ENCODE measurements around the gene RPS10. TPM values are rescaled to one million over a fixed set of nuclear protein-coding genes. Genes with fewer than 3 reads are reported as not detected.
"Not testable (repeated sequence)": the region's sequence is repeated elsewhere in the genome, so short reads cannot be mapped to it uniquely, and the experiment has no call there.

Gene RPS10
- total and polyA plus RNA-seq, 7 experiments from 2014 or later: 1,466 to 3,151 (median 2,306) TPM

- CTCF ChIA-PET; H3K4me3 Mint-ChIP-seq; H3K27ac ChIP-seq (ENCODE audit: low read depth, low read length); H3K4me1 ChIP-seq (ENCODE audit: control insufficient read depth in 2 of 2, insufficient read depth in 2 of 2, low read length in 2 of 2); H3K36me3 ChIP-seq (ENCODE audit: control insufficient read depth in 2 of 3, insufficient read depth in 3 of 3, low read length in 3 of 3); POLR2A ChIA-PET; ATAC-seq; H3K27me3 ChIP-seq (ENCODE audit: control insufficient read depth in 2 of 2, insufficient read depth in 2 of 2, low read length in 2 of 2); H3K9me3 ChIP-seq (ENCODE audit: control insufficient read depth in 2 of 3, low read length in 3 of 3); H3K27me3 Mint-ChIP-seq; H3K27ac Mint-ChIP-seq; intact Hi-C loops (cut with micrococcal nuclease); DNase-seq; H3K4me3 ChIP-seq (ENCODE audit: low read length); H3K9me3 Mint-ChIP-seq: not testable (repeated sequence)
- peaks cover 0 to 13% (median 4%) of the 10 kb centered on the region in 5 donors for H3K36me3 Mint-ChIP-seq
- peaks cover 3 to 23% (median 18%) of the 10 kb centered on the region in 7 donors for H3K4me1 Mint-ChIP-seq
These were observed 48.3 kb downstream of the RPS10 start for GRCh38 chr6:34377571-34377970.

- H3K4me1 ChIP-seq (ENCODE audit: control insufficient read depth in 2 of 2, insufficient read depth in 2 of 2, low read length in 2 of 2): no peaks in the 10 kb centered on the region
- H3K36me3 Mint-ChIP-seq: peaks cover 0 to 17% (median 8%) of the 10 kb centered on the region in 5 donors
- CTCF ChIA-PET: no interaction called here
- no peaks in the 10 kb centered on the region for H3K9me3 Mint-ChIP-seq
- H3K4me1 Mint-ChIP-seq: peaks cover 3 to 26% (median 19%) of the 10 kb centered on the region in 7 donors
- DNase-seq (no peak), ATAC-seq (no peak)
- no peaks in the 10 kb centered on the region for H3K9me3 ChIP-seq (ENCODE audit: control insufficient read depth in 2 of 3, low read length in 3 of 3)
- no peaks in the 10 kb centered on the region for H3K27me3 Mint-ChIP-seq
- H3K36me3 ChIP-seq (ENCODE audit: control insufficient read depth in 2 of 3, insufficient read depth in 3 of 3, low read length in 3 of 3): no peaks in the 10 kb centered on the region
- no peak overlapping the region for H3K27ac ChIP-seq (ENCODE audit: low read depth, low read length)
- POLR2A ChIA-PET: no interaction called here
- no peak overlapping the region for H3K27ac Mint-ChIP-seq
- H3K4me3 ChIP-seq (ENCODE audit: low read length): no peak overlapping the region
- H3K27me3 ChIP-seq (ENCODE audit: control insufficient read depth in 2 of 2, insufficient read depth in 2 of 2, low read length in 2 of 2): no peaks in the 10 kb centered on the region
- H3K4me3 Mint-ChIP-seq: no peak overlapping the region
- intact Hi-C loops (cut with micrococcal nuclease): no loop called here
These were observed 50.0 kb downstream of the RPS10 start for GRCh38 chr6:34375833-34376232.

GRCh38 chr6:34374508-34374907, 51.4 kb downstream of the RPS10 start:
- H3K27me3 Mint-ChIP-seq: no peaks in the 10 kb centered on the region
- peaks cover 7 to 30% (median 23%) of the 10 kb centered on the region in 7 donors for H3K4me1 Mint-ChIP-seq
- Histone ChIP-seq H3K27me3 (ENCODE audit: control insufficient read depth in 2 of 2, insufficient read depth in 2 of 2, low read length in 2 of 2) (no peaks in the 10 kb centered on the region), H3K4me1 (ENCODE audit: control insufficient read depth in 2 of 2, insufficient read depth in 2 of 2, low read length in 2 of 2) (no peaks in the 10 kb centered on the region), H3K4me3 (ENCODE audit: low read length) (no peak overlapping the region), H3K36me3 (ENCODE audit: control insufficient read depth in 2 of 3, insufficient read depth in 3 of 3, low read length in 3 of 3) (no peaks in the 10 kb centered on the region), H3K9me3 (ENCODE audit: control insufficient read depth in 2 of 3, low read length in 3 of 3) (no peaks in the 10 kb centered on the region), H3K27ac (ENCODE audit: low read depth, low read length) (no peak overlapping the region)
- intact Hi-C loops (cut with micrococcal nuclease): no loop called here
- H3K27ac Mint-ChIP-seq: no peak overlapping the region
- ChIA-PET POLR2A (no interaction called here), CTCF (no interaction called here)
- ATAC-seq: no peak
- H3K36me3 Mint-ChIP-seq: peaks cover 3 to 16% (median 7%) of the 10 kb centered on the region in 5 donors
- no peaks in the 10 kb centered on the region for H3K9me3 Mint-ChIP-seq
- H3K4me3 Mint-ChIP-seq: no peak overlapping the region
- no peak for DNase-seq

- H3K4me1 Mint-ChIP-seq: peaks cover 7 to 35% (median 28%) of the 10 kb centered on the region in 7 donors
- H3K27ac Mint-ChIP-seq: no peak overlapping the region
- ATAC-seq (peak; percentile 47), DNase-seq (no peak)
- H3K36me3 Mint-ChIP-seq: peaks cover 3 to 16% (median 7%) of the 10 kb centered on the region in 5 donors
- H3K4me3 Mint-ChIP-seq: no peak overlapping the region
- Histone ChIP-seq H3K27ac (ENCODE audit: low read depth, low read length) (no peak overlapping the region), H3K4me1 (ENCODE audit: control insufficient read depth in 2 of 2, insufficient read depth in 2 of 2, low read length in 2 of 2) (no peaks in the 10 kb centered on the region), H3K27me3 (ENCODE audit: control insufficient read depth in 2 of 2, insufficient read depth in 2 of 2, low read length in 2 of 2) (no peaks in the 10 kb centered on the region), H3K36me3 (ENCODE audit: control insufficient read depth in 2 of 3, insufficient read depth in 3 of 3, low read length in 3 of 3) (no peaks in the 10 kb centered on the region), H3K4me3 (ENCODE audit: low read length) (no peak overlapping the region), H3K9me3 (ENCODE audit: control insufficient read depth in 2 of 3, low read length in 3 of 3) (no peaks in the 10 kb centered on the region)
- intact Hi-C loops (cut with micrococcal nuclease): no loop called here
- POLR2A ChIA-PET: no interaction called here
- CTCF ChIA-PET: no interaction called here
- no peaks in the 10 kb centered on the region for H3K9me3 Mint-ChIP-seq
- H3K27me3 Mint-ChIP-seq: no peaks in the 10 kb centered on the region
These were observed 51.8 kb downstream of the RPS10 start for GRCh38 chr6:34374069-34374468.

- intact Hi-C loops (cut with micrococcal nuclease): no loop called here
These were observed 52.4 kb downstream of the RPS10 start for GRCh38 chr6:34373511-34373910.

GRCh38 chr6:34371865-34372264, 54.0 kb downstream of the RPS10 start:
- H3K9me3 Mint-ChIP-seq; H3K4me1 ChIP-seq (ENCODE audit: control insufficient read depth in 2 of 2, insufficient read depth in 2 of 2, low read length in 2 of 2); H3K9me3 ChIP-seq (ENCODE audit: control insufficient read depth in 2 of 3, low read length in 3 of 3); H3K27ac Mint-ChIP-seq; POLR2A ChIA-PET; ATAC-seq; CTCF ChIA-PET; H3K36me3 ChIP-seq (ENCODE audit: control insufficient read depth in 2 of 3, insufficient read depth in 3 of 3, low read length in 3 of 3); intact Hi-C loops (cut with micrococcal nuclease); DNase-seq; H3K4me3 ChIP-seq (ENCODE audit: low read length); H3K27me3 Mint-ChIP-seq; H3K27ac ChIP-seq (ENCODE audit: low read depth, low read length); H3K4me3 Mint-ChIP-seq; H3K27me3 ChIP-seq (ENCODE audit: control insufficient read depth in 2 of 2, insufficient read depth in 2 of 2, low read length in 2 of 2): not testable (repeated sequence)
- Mint-ChIP-seq H3K36me3 (peaks cover 3 to 15% (median 6%) of the 10 kb centered on the region in 5 donors), H3K4me1 (peaks cover 6 to 39% (median 32%) of the 10 kb centered on the region in 7 donors)

More at GRCh38 chr6:34373511-34373910, 52.4 kb downstream of the RPS10 start:
- H3K27me3 Mint-ChIP-seq: no peaks in the 10 kb centered on the region
- H3K4me3 Mint-ChIP-seq: no peak overlapping the region
- Histone ChIP-seq H3K9me3 (ENCODE audit: control insufficient read depth in 2 of 3, low read length in 3 of 3) (no peaks in the 10 kb centered on the region), H3K4me1 (ENCODE audit: control insufficient read depth in 2 of 2, insufficient read depth in 2 of 2, low read length in 2 of 2) (no peaks in the 10 kb centered on the region), H3K27ac (ENCODE audit: low read depth, low read length) (no peak overlapping the region), H3K27me3 (ENCODE audit: control insufficient read depth in 2 of 2, insufficient read depth in 2 of 2, low read length in 2 of 2) (no peaks in the 10 kb centered on the region), H3K36me3 (ENCODE audit: control insufficient read depth in 2 of 3, insufficient read depth in 3 of 3, low read length in 3 of 3) (no peaks in the 10 kb centered on the region), H3K4me3 (ENCODE audit: low read length) (no peak overlapping the region)
- H3K27ac Mint-ChIP-seq: no peak overlapping the region
- H3K36me3 Mint-ChIP-seq: peaks cover 3 to 12% (median 5%) of the 10 kb centered on the region in 5 donors
- ATAC-seq (no peak), DNase-seq (no peak)
- H3K4me1 Mint-ChIP-seq: peaks cover 4 to 34% (median 27%) of the 10 kb centered on the region in 7 donors
- ChIA-PET CTCF (no interaction called here), POLR2A (no interaction called here)
- H3K9me3 Mint-ChIP-seq: no peaks in the 10 kb centered on the region

- CTCF ChIA-PET: interaction anchor here (0.6 kb wide), 1 partner anchor 23 kb away, joined by 3 read pairs; no protein-coding TSS in a partner anchor
- H3K27ac ChIP-seq (ENCODE audit: low read depth, low read length): no peak overlapping the region
- H3K4me1 ChIP-seq (ENCODE audit: control insufficient read depth in 2 of 2, insufficient read depth in 2 of 2, low read length in 2 of 2): no peaks in the 10 kb centered on the region
- H3K36me3 ChIP-seq (ENCODE audit: control insufficient read depth in 2 of 3, insufficient read depth in 3 of 3, low read length in 3 of 3): no peaks in the 10 kb centered on the region
- no peak overlapping the region for H3K4me3 ChIP-seq (ENCODE audit: low read length)
- Mint-ChIP-seq H3K9me3 (no peaks in the 10 kb centered on the region), H3K4me3 (no peak overlapping the region), H3K27me3 (no peaks in the 10 kb centered on the region), H3K4me1 (peaks cover 8 to 46% (median 39%) of the 10 kb centered on the region in 7 donors), H3K27ac (peak overlapping the region in 2 of 9 donors; percentile 45 to 67), H3K36me3 (peaks cover 3 to 15% (median 6%) of the 10 kb centered on the region in 5 donors)
- POLR2A ChIA-PET: no interaction called here
- H3K27me3 ChIP-seq (ENCODE audit: control insufficient read depth in 2 of 2, insufficient read depth in 2 of 2, low read length in 2 of 2): no peaks in the 10 kb centered on the region
- H3K9me3 ChIP-seq (ENCODE audit: control insufficient read depth in 2 of 3, low read length in 3 of 3): no peaks in the 10 kb centered on the region
- intact Hi-C loops (cut with micrococcal nuclease): no loop called here
- ATAC-seq (peak; percentile 34), DNase-seq (no peak)
These were observed 55.5 kb downstream of the RPS10 start for GRCh38 chr6:34370361-34370760.

Measured in naive thymus-derived CD4-positive, alpha-beta T cell (primary cell).